SK-N-SH treated with all-trans-retinoic acid at 6 μM for 48 hours (cell line): ENCODE results near the gene RAPGEF4.

Experiments
- ESRRG ChIP-seq: fragments of 250-450 bp; sonication (Bioruptor Pico); IDR thresholded peaks from 2 replicates; pipeline ENCODE4 v1.6.1; 2021; ENCODE audit warnings: mild to moderate bottlenecking
- OSR1 ChIP-seq: fragments of 250-450 bp; sonication (Bioruptor Pico); IDR thresholded peaks from 2 replicates; pipeline ENCODE4 v1.8.0; 2022; ENCODE audit warnings: moderate library complexity, mild to moderate bottlenecking, inconsistent platforms
- TF ChIP-seq, protein P1 (sequence below): fragments of 250-450 bp; sonication (Bioruptor Pico); IDR thresholded peaks from 2 replicates; pipeline ENCODE4 v1.5.1; 2021; ENCODE audit warnings: mild to moderate bottlenecking, moderate library complexity

DNA sequence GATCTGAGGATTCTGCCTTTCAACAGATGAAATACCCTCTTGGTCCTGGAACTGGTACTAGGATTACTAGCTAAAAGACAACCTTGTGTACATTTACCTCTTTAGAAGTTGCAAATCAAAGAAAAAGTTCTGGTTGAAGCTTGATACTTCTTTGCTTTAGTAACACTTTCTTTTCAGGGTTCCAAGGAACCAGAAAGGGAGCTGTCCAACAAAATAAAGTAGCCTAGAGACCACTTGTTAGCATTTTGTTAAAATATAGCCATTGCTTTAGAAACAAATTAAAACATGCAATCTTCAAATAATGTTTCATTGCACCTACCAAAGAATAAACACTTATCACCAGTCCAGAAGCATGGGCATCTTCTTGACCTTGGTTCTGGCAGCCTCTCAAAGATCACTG lies 222.1 kb downstream of the RAPGEF4 start:
- TF ChIP-seq, protein P1, sequence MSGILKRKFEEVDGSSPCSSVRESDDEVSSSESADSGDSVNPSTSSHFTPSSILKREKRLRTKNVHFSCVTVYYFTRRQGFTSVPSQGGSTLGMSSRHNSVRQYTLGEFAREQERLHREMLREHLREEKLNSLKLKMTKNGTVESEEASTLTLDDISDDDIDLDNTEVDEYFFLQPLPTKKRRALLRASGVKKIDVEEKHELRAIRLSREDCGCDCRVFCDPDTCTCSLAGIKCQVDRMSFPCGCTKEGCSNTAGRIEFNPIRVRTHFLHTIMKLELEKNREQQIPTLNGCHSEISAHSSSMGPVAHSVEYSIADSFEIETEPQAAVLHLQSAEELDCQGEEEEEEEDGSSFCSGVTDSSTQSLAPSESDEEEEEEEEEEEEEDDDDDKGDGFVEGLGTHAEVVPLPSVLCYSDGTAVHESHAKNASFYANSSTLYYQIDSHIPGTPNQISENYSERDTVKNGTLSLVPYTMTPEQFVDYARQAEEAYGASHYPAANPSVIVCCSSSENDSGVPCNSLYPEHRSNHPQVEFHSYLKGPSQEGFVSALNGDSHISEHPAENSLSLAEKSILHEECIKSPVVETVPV (CRISPR knock-in tag) = no peak
- TF ChIP-seq ESRRG (CRISPR knock-in tag) (no peak), OSR1 (CRISPR knock-in tag) (no peak)
